CD14-positive monocyte (primary cell): ENCODE data around the gene ZFHX3. TPM values are rescaled to one million over a fixed set of nuclear protein-coding genes. Genes with fewer than 3 reads are reported as not detected.
A peak's percentile ranks its signal among the peaks of the same experiment; 100 is the strongest.

Experiments used
- DNase-seq, 3 donors: peaks; one replicate each; pipeline ENCODE4 v3.0.0-alpha.2; 2011 to 2022
- H2AFZ ChIP-seq: 2 replicates; pipeline ENCODE4 v1.6.0; 2012; ENCODE audit warnings: mild to moderate bottlenecking, low read depth, low read length, inconsistent platforms; ENCODE audit not compliant: insufficient read depth, poor library complexity, severe bottlenecking
- H3K27ac ChIP-seq, 2 donors: 1 replicate in 1 of 2; 2 replicates in 1 of 2; pipeline ENCODE4 v1.5.1; 2012 to 2013; ENCODE audit warnings: low read length in 2 of 2, control low read depth in 1 of 2, inconsistent platforms in 1 of 2, low read depth in 1 of 2, mild to moderate bottlenecking in 1 of 2
- H3K27me3 ChIP-seq, 2 donors: one replicate each; pipeline versions ENCODE4 v1.6.0 to v1.6.1; 2011 to 2013; ENCODE audit warnings: low read length in 2 of 2; ENCODE audit not compliant: control insufficient read depth in 2 of 2, insufficient read depth in 2 of 2
- H3K36me3 ChIP-seq, 2 donors: replicated peaks in 1 of 2; 1 replicate in 1 of 2; 2 replicates in 1 of 2; pipeline versions ENCODE4 v1.5.1 to v1.6.1; 2012 to 2013; ENCODE audit warnings: low read length in 2 of 2, control low read depth in 1 of 2, inconsistent platforms in 1 of 2, mild to moderate bottlenecking in 1 of 2; ENCODE audit not compliant: insufficient read depth in 2 of 2, control insufficient read depth in 1 of 2
- H3K4me1 ChIP-seq, 2 donors: 1 replicate in 1 of 2; 2 replicates in 1 of 2; pipeline versions ENCODE4 v1.5.1 to v1.6.1; 2012 to 2013; ENCODE audit warnings: low read length in 2 of 2, control low read depth in 1 of 2, inconsistent platforms in 1 of 2, mild to moderate bottlenecking in 1 of 2, moderate library complexity in 1 of 2; ENCODE audit not compliant: insufficient read depth in 2 of 2, control insufficient read depth in 1 of 2
- H3K4me2 ChIP-seq: replicated peaks from 2 replicates; pipeline ENCODE3; 2012; ENCODE audit warnings: low read length, moderate library complexity, mild to moderate bottlenecking; ENCODE audit not compliant: poor library complexity, severe bottlenecking; ENCODE audit errors: extremely low read depth
- H3K4me3 ChIP-seq, 3 experiments: fragments of 200-600 bp in 1 of 3; sonication (generic) in 1 of 3; replicated peaks in 1 of 3; 1 replicate in 2 of 3; 2 replicates in 1 of 3; pipeline ENCODE4 v1.5.1; 2011 to 2013; ENCODE audit warnings: low read length in 3 of 3, mild to moderate bottlenecking in 3 of 3, control low read depth in 2 of 3, low read depth in 2 of 3, inconsistent platforms in 1 of 3, moderate library complexity in 1 of 3
- H3K79me2 ChIP-seq: 2 replicates; pipeline ENCODE4 v1.6.0; 2012; ENCODE audit warnings: mild to moderate bottlenecking, control low read depth, inconsistent platforms, low read length, moderate library complexity; ENCODE audit not compliant: insufficient read depth
- H3K9ac ChIP-seq: 2 replicates; pipeline ENCODE4 v1.6.0; 2017; ENCODE audit warnings: low read length, mild to moderate bottlenecking; ENCODE audit not compliant: insufficient read depth, poor library complexity, severe bottlenecking
- H3K9me3 ChIP-seq, 2 donors: replicated peaks in 1 of 2; 1 replicate in 1 of 2; 2 replicates in 1 of 2; pipeline versions ENCODE4 v1.5.1 to v1.6.1; 2012 to 2013; ENCODE audit warnings: low read length in 2 of 2, control low read depth in 1 of 2; ENCODE audit not compliant: control insufficient read depth in 1 of 2, insufficient read depth in 1 of 2
- H4K20me1 ChIP-seq: 2 replicates; pipeline ENCODE4 v1.6.0; 2012; ENCODE audit warnings: mild to moderate bottlenecking, low read length, control low read depth, moderate library complexity; ENCODE audit not compliant: insufficient read depth
- H3K27ac Mint-ChIP-seq, 7 donors: one replicate each; pipeline ENCODE4 v1.8.0; 2020; ENCODE audit warnings: mild to moderate bottlenecking in 7 of 7, mixed read lengths in 7 of 7, moderate library complexity in 6 of 7, inconsistent platforms in 2 of 7
- H3K27me3 Mint-ChIP-seq, 3 donors: one replicate each; pipeline ENCODE4 v1.8.0; 2021 to 2022; ENCODE audit warnings: low read depth in 3 of 3, mild to moderate bottlenecking in 3 of 3, mixed read lengths in 3 of 3, moderate library complexity in 3 of 3, inconsistent platforms in 1 of 3
- H3K36me3 Mint-ChIP-seq, 2 donors: one replicate each; pipeline ENCODE4 v1.8.0; 2020; ENCODE audit warnings: mixed read lengths in 2 of 2, inconsistent platforms in 1 of 2, mild to moderate bottlenecking in 1 of 2
- H3K4me1 Mint-ChIP-seq: one replicate; pipeline ENCODE4 v1.8.0; 2020; ENCODE audit warnings: mild to moderate bottlenecking, mixed read lengths
- H3K4me3 Mint-ChIP-seq, 2 donors: one replicate each; pipeline ENCODE4 v1.8.0; 2020; ENCODE audit warnings: mild to moderate bottlenecking in 2 of 2, mixed read lengths in 2 of 2, moderate library complexity in 1 of 2
- H3K9me3 Mint-ChIP-seq, 7 donors: one replicate each; pipeline ENCODE4 v1.8.0; 2020 to 2022; ENCODE audit warnings: mixed read lengths in 7 of 7, mild to moderate bottlenecking in 6 of 7, moderate library complexity in 6 of 7, inconsistent platforms in 2 of 7
- WGBS: methylation state at CpG from one replicate; pipeline ENCODE4 v1.1.5; 2013; ENCODE audit warnings: missing lambda C conversion rate; ENCODE audit not compliant: insufficient coverage; 5-methylcytosine and 5-hydroxymethylcytosine counted together
- intact Hi-C, 2 donors: fragments of 100-400 bp; cut with micrococcal nuclease; formaldehyde crosslinking; loops; one replicate each; pipeline versions ENCODE4 v1.15.0 to v1.15.1; 2023
- polyA plus RNA-seq, 3 donors: library from polyadenylated mRNA; depleted of rRNA in 1 of 3; unstranded in 2 of 3; stranded (reverse) in 1 of 3; fragments of 300-500 nt in 2 of 3; fragments of >200 nt in 1 of 3; fragmentation: Illumina TruSeq in 2 of 3; gene quantifications; 1 replicate in 2 of 3; 2 replicates in 1 of 3; pipeline ENCODE4 v1.2.3, GENCODE V29; 2012 to 2021
- TF ChIP-seq, protein P1 (sequence below): fragments of 200-600 bp; IDR thresholded peaks from one replicate; pipeline ENCODE4 v1.8.0; 2022; ENCODE audit warnings: antibody characterized with exemption, mild to moderate bottlenecking

The ZFHX3 gene
- polyA plus RNA-seq, 3 donors: 0.42 to 4.2 (median 0.43) TPM

DNA sequence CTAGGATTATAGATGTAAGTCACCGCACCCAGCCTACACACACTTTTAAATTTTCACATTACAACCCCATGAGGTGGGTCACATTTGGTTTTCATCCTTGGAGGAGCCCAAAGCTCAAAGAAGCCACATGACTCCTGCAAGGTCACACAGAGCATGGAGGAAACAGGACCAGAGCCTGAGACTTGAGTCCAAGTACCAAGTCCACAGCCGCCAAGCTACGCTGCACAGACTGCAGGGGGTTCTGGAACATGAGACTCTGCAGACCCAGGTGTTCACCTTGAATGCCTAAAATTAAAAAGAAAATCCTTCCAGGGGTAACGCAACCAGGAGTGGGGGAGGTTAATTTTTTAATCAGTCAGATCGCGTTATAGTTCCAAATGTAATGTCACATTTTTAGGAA, 150.2 kb downstream of the ZFHX3 start:
- Histone ChIP-seq H3K4me1 (no peaks in the 10 kb centered on the region), H3K9me3 (no peaks in the 10 kb centered on the region), H3K4me2 (no peak overlapping the region), H3K4me3 (no peak overlapping the region), H3K27ac (no peak overlapping the region), H3K9ac (no peak overlapping the region), H4K20me1 (no peaks in the 10 kb centered on the region), H3K79me2 (no peaks in the 10 kb centered on the region), H3K36me3 (peaks cover 0 to 4% of the 10 kb centered on the region in 2 donors), H3K27me3 (no peaks in the 10 kb centered on the region), H2AFZ (no peak overlapping the region)
- intact Hi-C loops: no loop called here
- Mint-ChIP-seq H3K36me3 (peaks cover 8 to 18% of the 10 kb centered on the region in 2 donors), H3K27ac (peak overlapping the region in 1 of 7 donors; percentile 38), H3K9me3 (no peaks in the 10 kb centered on the region), H3K4me1 (no peaks in the 10 kb centered on the region), H3K27me3 (peaks cover 0 to 6% (median 0%) of the 10 kb centered on the region in 3 donors), H3K4me3 (no peak overlapping the region)
- TF ChIP-seq, protein P1, sequence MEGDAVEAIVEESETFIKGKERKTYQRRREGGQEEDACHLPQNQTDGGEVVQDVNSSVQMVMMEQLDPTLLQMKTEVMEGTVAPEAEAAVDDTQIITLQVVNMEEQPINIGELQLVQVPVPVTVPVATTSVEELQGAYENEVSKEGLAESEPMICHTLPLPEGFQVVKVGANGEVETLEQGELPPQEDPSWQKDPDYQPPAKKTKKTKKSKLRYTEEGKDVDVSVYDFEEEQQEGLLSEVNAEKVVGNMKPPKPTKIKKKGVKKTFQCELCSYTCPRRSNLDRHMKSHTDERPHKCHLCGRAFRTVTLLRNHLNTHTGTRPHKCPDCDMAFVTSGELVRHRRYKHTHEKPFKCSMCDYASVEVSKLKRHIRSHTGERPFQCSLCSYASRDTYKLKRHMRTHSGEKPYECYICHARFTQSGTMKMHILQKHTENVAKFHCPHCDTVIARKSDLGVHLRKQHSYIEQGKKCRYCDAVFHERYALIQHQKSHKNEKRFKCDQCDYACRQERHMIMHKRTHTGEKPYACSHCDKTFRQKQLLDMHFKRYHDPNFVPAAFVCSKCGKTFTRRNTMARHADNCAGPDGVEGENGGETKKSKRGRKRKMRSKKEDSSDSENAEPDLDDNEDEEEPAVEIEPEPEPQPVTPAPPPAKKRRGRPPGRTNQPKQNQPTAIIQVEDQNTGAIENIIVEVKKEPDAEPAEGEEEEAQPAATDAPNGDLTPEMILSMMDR: no peak
- DNase-seq: no peak
- WGBS: no CpG with 5 or more reads among the region's 6 CpGs

GRCh38 chr16:72896485-72897118, 151.3 kb downstream of the ZFHX3 start:
- Histone ChIP-seq H2AFZ (no peak overlapping the region), H3K9ac (no peak overlapping the region), H3K27ac (no peak overlapping the region), H3K79me2 (no peaks in the 10 kb centered on the region), H3K36me3 (peaks cover 0 to 4% of the 10 kb centered on the region in 2 donors), H3K9me3 (no peaks in the 10 kb centered on the region), H3K4me1 (no peaks in the 10 kb centered on the region), H3K27me3 (no peaks in the 10 kb centered on the region), H3K4me3 (no peak overlapping the region), H4K20me1 (no peaks in the 10 kb centered on the region), H3K4me2 (no peak overlapping the region)
- no peak overlapping the region for H3K4me3 Mint-ChIP-seq
- TF ChIP-seq, protein P1: no peak
- peaks cover under 1% of the 10 kb centered on the region for H3K4me1 Mint-ChIP-seq
- intact Hi-C loops: no loop called here
- DNase-seq: no peak
- no peak overlapping the region for H3K27ac Mint-ChIP-seq
- H3K36me3 Mint-ChIP-seq: peaks cover 10 to 18% of the 10 kb centered on the region in 2 donors
- H3K9me3 Mint-ChIP-seq: peaks cover 0 to 1% (median 0%) of the 10 kb centered on the region in 7 donors
- WGBS: 93% methylated on average over 7 of the region's 12 CpGs
- peaks cover 0 to 6% (median 0%) of the 10 kb centered on the region in 3 donors for H3K27me3 Mint-ChIP-seq
